Measurements from ENCODE around the gene KCNAB3.

The KCNAB3 gene

DNA sequence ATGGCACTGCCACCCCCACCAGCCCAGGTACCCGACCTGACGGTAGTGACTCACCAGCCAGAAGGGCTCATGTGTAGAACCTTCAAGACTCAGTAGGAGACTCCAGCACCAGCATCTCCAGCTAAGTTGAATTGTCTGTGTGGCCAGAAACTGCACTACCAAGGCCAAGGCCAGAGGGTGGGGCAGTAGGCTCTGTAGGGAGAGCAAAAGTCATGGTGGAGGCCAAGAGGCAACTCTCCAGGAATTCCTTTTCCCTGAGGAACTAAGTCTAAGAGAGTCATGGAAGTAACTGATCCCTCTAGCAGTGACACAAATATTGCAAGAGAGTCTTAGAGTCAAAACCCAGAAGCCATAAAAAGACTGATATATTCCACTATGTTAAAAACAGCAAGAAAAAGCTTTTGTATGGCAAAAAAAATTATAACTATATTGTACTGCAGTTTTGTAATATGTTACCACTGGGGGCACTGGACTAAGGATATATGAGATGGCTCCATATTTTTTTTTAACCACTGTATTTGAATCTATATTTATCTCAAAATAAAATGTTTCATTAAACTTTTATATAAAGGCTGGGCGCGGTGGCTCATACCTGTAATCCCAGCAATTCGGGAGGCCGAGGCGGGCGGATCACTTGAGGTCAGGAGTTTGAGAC lies 42.6 kb upstream of the KCNAB3 start:
- POLR2A ChIA-PET = interaction anchor here (0.6 kb wide), 1 partner anchor 900 kb away, joined by 3 read pairs; no protein-coding TSS in a partner anchor

DNA sequence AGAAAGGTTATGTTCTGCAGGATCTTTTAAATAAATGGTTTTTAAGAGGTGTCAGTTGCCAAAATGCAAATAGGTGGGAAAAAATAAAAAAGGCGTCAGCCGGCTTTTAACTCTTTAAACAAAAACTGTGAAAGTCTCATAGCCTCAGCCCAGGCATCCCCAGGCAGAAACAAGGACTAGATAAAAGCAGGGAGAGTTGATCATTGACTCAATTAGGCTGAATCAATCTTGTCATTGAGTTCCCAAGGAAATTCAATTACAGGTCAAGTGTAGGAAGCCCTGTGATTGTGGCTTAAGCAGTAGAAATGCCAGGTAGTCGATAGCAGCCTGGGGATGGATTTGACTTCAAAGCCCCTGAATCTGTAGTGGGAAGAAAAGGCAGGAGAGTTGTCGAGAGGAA lies 42.0 kb upstream of the KCNAB3 start:
- Histone ChIP-seq H3K27ac (ENCODE audit: extremely low read depth, low read depth, low read length) (no peak overlapping the region), H3K4me3 (ENCODE audit: low read depth, low read length) (no peak overlapping the region), H3K36me3 (ENCODE audit: control insufficient read depth in 2 of 2, insufficient read depth in 1 of 2, low read length in 2 of 2) (no peaks in the 10 kb centered on the region), H3K9me3 (ENCODE audit: control insufficient read depth, insufficient read depth, low read depth, low read length) (no peaks in the 10 kb centered on the region), H3K4me1 (ENCODE audit: control insufficient read depth, insufficient read depth, low read length) (no peaks in the 10 kb centered on the region)
- ChIA-PET CTCF (interaction anchor here (0.7 to 4.3 kb wide), 12 partner anchors 9 to 204 kb away, joined by 3 to 28 read pairs (median 4); partner anchors contain the start of gene TMEM107), POLR2A (no interaction called here)
- TF ChIP-seq YY1 (tag by site-specific recombination; IDR thresholded peaks at IDR 0.05) (no peak), HOXA7 (CRISPR knock-in tag; IDR thresholded peaks at IDR 0.05; ENCODE audit: borderline replicate concordance) (no peak), TRIM28 (IDR thresholded peaks at IDR 0.05; ENCODE audit: borderline replicate concordance, low read length) (no peak), ZNF670 (tag by site-specific recombination; IDR thresholded peaks at IDR 0.05; ENCODE audit: low read depth) (no peak), SALL2 (tag by site-specific recombination; IDR thresholded peaks at IDR 0.05; ENCODE audit: borderline replicate concordance) (no peak), GLIS2 (tag by site-specific recombination; IDR thresholded peaks at IDR 0.05) (no peak), ZNF341 (tag by site-specific recombination; IDR thresholded peaks at IDR 0.05; ENCODE audit: low read depth) (no peak), ZNF175 (tag by site-specific recombination; IDR thresholded peaks at IDR 0.05) (no peak), ZNF501 (tag by site-specific recombination; IDR thresholded peaks at IDR 0.05) (no peak), BCL11A (tag by site-specific recombination; IDR thresholded peaks at IDR 0.05; ENCODE audit: low read depth) (no peak), ZNF529 (tag by site-specific recombination; IDR thresholded peaks at IDR 0.05; ENCODE audit: insufficient replicate concordance) (no peak), YY2 (tag by site-specific recombination; IDR thresholded peaks at IDR 0.05) (no peak), ZNF157 (tag by site-specific recombination; IDR thresholded peaks at IDR 0.05) (no peak), ZNF24 (tag by site-specific recombination; IDR thresholded peaks at IDR 0.05) (no peak)
- TF ChIP-seq, protein P1, sequence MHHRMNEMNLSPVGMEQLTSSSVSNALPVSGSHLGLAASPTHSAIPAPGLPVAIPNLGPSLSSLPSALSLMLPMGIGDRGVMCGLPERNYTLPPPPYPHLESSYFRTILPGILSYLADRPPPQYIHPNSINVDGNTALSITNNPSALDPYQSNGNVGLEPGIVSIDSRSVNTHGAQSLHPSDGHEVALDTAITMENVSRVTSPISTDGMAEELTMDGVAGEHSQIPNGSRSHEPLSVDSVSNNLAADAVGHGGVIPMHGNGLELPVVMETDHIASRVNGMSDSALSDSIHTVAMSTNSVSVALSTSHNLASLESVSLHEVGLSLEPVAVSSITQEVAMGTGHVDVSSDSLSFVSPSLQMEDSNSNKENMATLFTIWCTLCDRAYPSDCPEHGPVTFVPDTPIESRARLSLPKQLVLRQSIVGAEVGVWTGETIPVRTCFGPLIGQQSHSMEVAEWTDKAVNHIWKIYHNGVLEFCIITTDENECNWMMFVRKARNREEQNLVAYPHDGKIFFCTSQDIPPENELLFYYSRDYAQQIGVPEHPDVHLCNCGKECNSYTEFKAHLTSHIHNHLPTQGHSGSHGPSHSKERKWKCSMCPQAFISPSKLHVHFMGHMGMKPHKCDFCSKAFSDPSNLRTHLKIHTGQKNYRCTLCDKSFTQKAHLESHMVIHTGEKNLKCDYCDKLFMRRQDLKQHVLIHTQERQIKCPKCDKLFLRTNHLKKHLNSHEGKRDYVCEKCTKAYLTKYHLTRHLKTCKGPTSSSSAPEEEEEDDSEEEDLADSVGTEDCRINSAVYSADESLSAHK (tag by site-specific recombination; IDR thresholded peaks at IDR 0.05) = no peak

More for the DNA sequence above, 42.6 kb upstream of the KCNAB3 start:
- CTCF ChIA-PET = interaction anchor here (0.6 to 4.3 kb wide), 11 partner anchors 9 to 927 kb away, joined by 3 to 28 read pairs (median 4); no protein-coding TSS in a partner anchor
- H3K4me3 ChIP-seq (ENCODE audit: low read depth, low read length) = no peak overlapping the region
- TF ChIP-seq ZNF175 (tag by site-specific recombination; IDR thresholded peaks at IDR 0.05) = no peak
- TF ChIP-seq, protein P2, sequence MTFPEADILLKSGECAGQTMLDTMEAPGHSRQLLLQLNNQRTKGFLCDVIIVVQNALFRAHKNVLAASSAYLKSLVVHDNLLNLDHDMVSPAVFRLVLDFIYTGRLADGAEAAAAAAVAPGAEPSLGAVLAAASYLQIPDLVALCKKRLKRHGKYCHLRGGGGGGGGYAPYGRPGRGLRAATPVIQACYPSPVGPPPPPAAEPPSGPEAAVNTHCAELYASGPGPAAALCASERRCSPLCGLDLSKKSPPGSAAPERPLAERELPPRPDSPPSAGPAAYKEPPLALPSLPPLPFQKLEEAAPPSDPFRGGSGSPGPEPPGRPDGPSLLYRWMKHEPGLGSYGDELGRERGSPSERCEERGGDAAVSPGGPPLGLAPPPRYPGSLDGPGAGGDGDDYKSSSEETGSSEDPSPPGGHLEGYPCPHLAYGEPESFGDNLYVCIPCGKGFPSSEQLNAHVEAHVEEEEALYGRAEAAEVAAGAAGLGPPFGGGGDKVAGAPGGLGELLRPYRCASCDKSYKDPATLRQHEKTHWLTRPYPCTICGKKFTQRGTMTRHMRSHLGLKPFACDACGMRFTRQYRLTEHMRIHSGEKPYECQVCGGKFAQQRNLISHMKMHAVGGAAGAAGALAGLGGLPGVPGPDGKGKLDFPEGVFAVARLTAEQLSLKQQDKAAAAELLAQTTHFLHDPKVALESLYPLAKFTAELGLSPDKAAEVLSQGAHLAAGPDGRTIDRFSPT (tag by site-specific recombination; IDR thresholded peaks at IDR 0.05) = no peak
- no peak for TF ChIP-seq ZNF654 (tag by site-specific recombination; IDR thresholded peaks at IDR 0.05; ENCODE audit: low read depth)
- TF ChIP-seq, protein P3, sequence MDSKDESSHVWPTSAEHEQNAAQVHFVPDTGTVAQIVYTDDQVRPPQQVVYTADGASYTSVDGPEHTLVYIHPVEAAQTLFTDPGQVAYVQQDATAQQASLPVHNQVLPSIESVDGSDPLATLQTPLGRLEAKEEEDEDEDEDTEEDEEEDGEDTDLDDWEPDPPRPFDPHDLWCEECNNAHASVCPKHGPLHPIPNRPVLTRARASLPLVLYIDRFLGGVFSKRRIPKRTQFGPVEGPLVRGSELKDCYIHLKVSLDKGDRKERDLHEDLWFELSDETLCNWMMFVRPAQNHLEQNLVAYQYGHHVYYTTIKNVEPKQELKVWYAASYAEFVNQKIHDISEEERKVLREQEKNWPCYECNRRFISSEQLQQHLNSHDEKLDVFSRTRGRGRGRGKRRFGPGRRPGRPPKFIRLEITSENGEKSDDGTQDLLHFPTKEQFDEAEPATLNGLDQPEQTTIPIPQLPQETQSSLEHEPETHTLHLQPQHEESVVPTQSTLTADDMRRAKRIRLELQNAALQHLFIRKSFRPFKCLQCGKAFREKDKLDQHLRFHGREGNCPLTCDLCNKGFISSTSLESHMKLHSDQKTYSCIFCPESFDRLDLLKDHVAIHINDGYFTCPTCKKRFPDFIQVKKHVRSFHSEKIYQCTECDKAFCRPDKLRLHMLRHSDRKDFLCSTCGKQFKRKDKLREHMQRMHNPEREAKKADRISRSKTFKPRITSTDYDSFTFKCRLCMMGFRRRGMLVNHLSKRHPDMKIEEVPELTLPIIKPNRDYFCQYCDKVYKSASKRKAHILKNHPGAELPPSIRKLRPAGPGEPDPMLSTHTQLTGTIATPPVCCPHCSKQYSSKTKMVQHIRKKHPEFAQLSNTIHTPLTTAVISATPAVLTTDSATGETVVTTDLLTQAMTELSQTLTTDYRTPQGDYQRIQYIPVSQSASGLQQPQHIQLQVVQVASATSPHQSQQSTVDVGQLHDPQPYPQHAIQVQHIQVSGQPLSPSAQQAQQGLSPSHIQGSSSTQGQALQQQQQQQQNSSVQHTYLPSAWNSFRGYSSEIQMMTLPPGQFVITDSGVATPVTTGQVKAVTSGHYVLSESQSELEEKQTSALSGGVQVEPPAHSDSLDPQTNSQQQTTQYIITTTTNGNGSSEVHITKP (tag by site-specific recombination; IDR thresholded peaks at IDR 0.05) = no peak
- TF ChIP-seq, protein P4, sequence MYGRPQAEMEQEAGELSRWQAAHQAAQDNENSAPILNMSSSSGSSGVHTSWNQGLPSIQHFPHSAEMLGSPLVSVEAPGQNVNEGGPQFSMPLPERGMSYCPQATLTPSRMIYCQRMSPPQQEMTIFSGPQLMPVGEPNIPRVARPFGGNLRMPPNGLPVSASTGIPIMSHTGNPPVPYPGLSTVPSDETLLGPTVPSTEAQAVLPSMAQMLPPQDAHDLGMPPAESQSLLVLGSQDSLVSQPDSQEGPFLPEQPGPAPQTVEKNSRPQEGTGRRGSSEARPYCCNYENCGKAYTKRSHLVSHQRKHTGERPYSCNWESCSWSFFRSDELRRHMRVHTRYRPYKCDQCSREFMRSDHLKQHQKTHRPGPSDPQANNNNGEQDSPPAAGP (tag by site-specific recombination; IDR thresholded peaks at IDR 0.05) = no peak
- no peak for TF ChIP-seq ZNF660 (tag by site-specific recombination; IDR thresholded peaks at IDR 0.05)
- TF ChIP-seq ZNF416 (tag by site-specific recombination; IDR thresholded peaks at IDR 0.05) = no peak
- TF ChIP-seq, protein P5, sequence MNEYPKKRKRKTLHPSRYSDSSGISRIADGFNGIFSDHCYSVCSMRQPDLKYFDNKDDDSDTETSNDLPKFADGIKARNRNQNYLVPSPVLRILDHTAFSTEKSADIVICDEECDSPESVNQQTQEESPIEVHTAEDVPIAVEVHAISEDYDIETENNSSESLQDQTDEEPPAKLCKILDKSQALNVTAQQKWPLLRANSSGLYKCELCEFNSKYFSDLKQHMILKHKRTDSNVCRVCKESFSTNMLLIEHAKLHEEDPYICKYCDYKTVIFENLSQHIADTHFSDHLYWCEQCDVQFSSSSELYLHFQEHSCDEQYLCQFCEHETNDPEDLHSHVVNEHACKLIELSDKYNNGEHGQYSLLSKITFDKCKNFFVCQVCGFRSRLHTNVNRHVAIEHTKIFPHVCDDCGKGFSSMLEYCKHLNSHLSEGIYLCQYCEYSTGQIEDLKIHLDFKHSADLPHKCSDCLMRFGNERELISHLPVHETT (tag by site-specific recombination; IDR thresholded peaks at IDR 0.05) = no peak
- no peaks in the 10 kb centered on the region for H3K9me3 ChIP-seq (ENCODE audit: control insufficient read depth, insufficient read depth, low read depth, low read length)
- no peaks in the 10 kb centered on the region for H3K4me1 ChIP-seq (ENCODE audit: control insufficient read depth, insufficient read depth, low read length)
- H3K36me3 ChIP-seq (ENCODE audit: control insufficient read depth in 2 of 2, insufficient read depth in 1 of 2, low read length in 2 of 2) = no peaks in the 10 kb centered on the region
- H3K27ac ChIP-seq (ENCODE audit: extremely low read depth, low read depth, low read length) = no peak overlapping the region

Measured in HEK293 (cell line).